BJ (cell line): ENCODE data around the gene PHKG2. TPM values are rescaled to one million over a fixed set of nuclear protein-coding genes. Genes with fewer than 3 reads are reported as not detected.

Experiments
- CTCF ChIA-PET: fragments of 350-600 bp; formaldehyde crosslinking; extraction: SDS; loops from one replicate; lab custom pipeline; 2021; ENCODE audit warnings: antibody characterized with exemption, inconsistent platforms; lab: Yijun Ruan, JAX
- POLR2A ChIA-PET: fragments of 300-600 bp; sonication (Branson Sonifier 250); formaldehyde crosslinking; extraction: SDS; loops from one replicate; lab custom pipeline; 2021; ENCODE audit warnings: antibody characterized with exemption; lab: Charles Lee
- DNase-seq: peaks from one replicate; pipeline ENCODE4 v3.0.0-alpha.2; 2011; ENCODE audit warnings: low read depth
- H3K27me3 ChIP-seq: 2 replicates; pipeline ENCODE4 v1.6.0; 2011; ENCODE audit warnings: low read length; ENCODE audit not compliant: control insufficient read depth, insufficient read depth
- H3K36me3 ChIP-seq: 2 replicates; pipeline ENCODE4 v1.5.1; 2011; ENCODE audit warnings: low read length; ENCODE audit not compliant: control insufficient read depth, insufficient read depth
- H3K4me3 ChIP-seq: 2 replicates; pipeline ENCODE4 v1.5.1; 2011; ENCODE audit warnings: low read depth, mild to moderate bottlenecking, control low read depth, low read length
- CTCF ChIP-seq: IDR thresholded peaks from 2 replicates; pipeline ENCODE4 v1.5.1; 2011; ENCODE audit warnings: low read depth, mild to moderate bottlenecking, control low read depth, inconsistent platforms, low read length, moderate library complexity; ENCODE audit not compliant: insufficient read depth
- polyA plus RNA-seq: library from polyadenylated mRNA; depleted of rRNA; stranded (reverse); fragments of >200 nt; gene quantifications from 2 replicates; pipeline ENCODE4 v1.2.3, GENCODE V29; 2011

Gene PHKG2
- polyA plus RNA-seq, 1 experiment, result 32.4 TPM

GRCh38 chr16:30728321-30728720, 19.9 kb upstream of the PHKG2 start:
- no peak overlapping the region for H3K4me3 ChIP-seq
- ChIA-PET POLR2A (no interaction called here), CTCF (no interaction called here)
- TF ChIP-seq CTCF, result no peak
- no peaks in the 10 kb centered on the region for H3K27me3 ChIP-seq
- H3K36me3 ChIP-seq, result peaks cover 30% of the 10 kb centered on the region
- no peak for DNase-seq

- CTCF ChIA-PET, result no interaction called here
- no peak for DNase-seq
These were observed 19.1 kb upstream of the PHKG2 start for GRCh38 chr16:30728899-30729672.

GRCh38 chr16:30731411-30731810, 16.8 kb upstream of the PHKG2 start:
- Histone ChIP-seq H3K36me3 (peaks cover 35% of the 10 kb centered on the region), H3K4me3 (no peak overlapping the region), H3K27me3 (no peaks in the 10 kb centered on the region)
- ChIA-PET CTCF (no interaction called here), POLR2A (no interaction called here)
- no peak for TF ChIP-seq CTCF
- DNase-seq, result no peak

More at GRCh38 chr16:30728899-30729672, 19.1 kb upstream of the PHKG2 start:
- H3K36me3 ChIP-seq, result peaks cover 30% of the 10 kb centered on the region
- H3K27me3 ChIP-seq, result no peaks in the 10 kb centered on the region
- TF ChIP-seq CTCF, result no peak
- POLR2A ChIA-PET, result no interaction called here
- H3K4me3 ChIP-seq, result no peak overlapping the region

- CTCF ChIA-PET, result no interaction called here
- POLR2A ChIA-PET, result no interaction called here
- Histone ChIP-seq H3K27me3 (no peaks in the 10 kb centered on the region), H3K4me3 (no peak overlapping the region), H3K36me3 (peaks cover 46% of the 10 kb centered on the region)
- no peak for TF ChIP-seq CTCF
- DNase-seq, result no peak
These were observed 11.0 kb upstream of the PHKG2 start for GRCh38 chr16:30736995-30737793.
